ENCODE measurements around the gene MEX3C.

- no peak for TF ChIP-seq ISL1 (CRISPR knock-in tag; IDR thresholded peaks at IDR 0.05)
- no peak for TF ChIP-seq ZFP3 (CRISPR knock-in tag; IDR thresholded peaks at IDR 0.05)
- TF ChIP-seq CREB5 (CRISPR knock-in tag; IDR thresholded peaks at IDR 0.05; ENCODE audit: low read depth) = no peak
- no peak for TF ChIP-seq TOX (CRISPR knock-in tag; IDR thresholded peaks at IDR 0.05; ENCODE audit: borderline replicate concordance)
- no peak for TF ChIP-seq PATZ1 (CRISPR knock-in tag; IDR thresholded peaks at IDR 0.05; ENCODE audit: borderline replicate concordance)
- no peak for TF ChIP-seq GLIS3 (CRISPR knock-in tag; IDR thresholded peaks at IDR 0.05)
- no peak for TF ChIP-seq ESRRG (CRISPR knock-in tag; IDR thresholded peaks at IDR 0.05)
- no peak for TF ChIP-seq OSR1 (CRISPR knock-in tag; IDR thresholded peaks at IDR 0.05)
- TF ChIP-seq POU6F1 (CRISPR knock-in tag; IDR thresholded peaks at IDR 0.05; ENCODE audit: borderline replicate concordance, low read depth) = no peak
- no peak for TF ChIP-seq ZNF70 (CRISPR knock-in tag; IDR thresholded peaks at IDR 0.05)
- TF ChIP-seq TSHZ2 (CRISPR knock-in tag; IDR thresholded peaks at IDR 0.05) = no peak
Measured at GRCh38 chr18:51165296-51165695, 32.2 kb downstream of the MEX3C start.

Measured in SK-N-SH treated with all-trans-retinoic acid at 6 μM for 48 hours (cell line).